Transverse colon (tissue), 4 donors: ENCODE measurements around the gene ASB11.

ENCODE experiments used
- EP300 ChIP-seq: sonication (generic); formaldehyde crosslinking; IDR thresholded peaks from one replicate; pipeline ENCODE4 v1.6.1; 2017; ENCODE audit warnings: antibody characterized with exemption, low read depth
- POLR2AphosphoS5 ChIP-seq, 3 donors: sonication (generic); formaldehyde crosslinking; IDR thresholded peaks; one replicate each; pipeline ENCODE4 v1.6.1; 2016; ENCODE audit warnings: antibody characterized with exemption in 3 of 3
- TF ChIP-seq, protein P1 (sequence below), 5 experiments: fragments of 200-600 bp in 3 of 5; fragments of 450-650 bp in 2 of 5; sonication (generic) in 3 of 5; IDR thresholded peaks; 1 replicate in 2 of 5; 2 replicates in 3 of 5; pipeline ENCODE4 v1.5.1; 2016 to 2017; ENCODE audit warnings: antibody characterized with exemption in 5 of 5, inconsistent platforms in 3 of 5, mild to moderate bottlenecking in 2 of 5, moderate library complexity in 1 of 5

DNA sequence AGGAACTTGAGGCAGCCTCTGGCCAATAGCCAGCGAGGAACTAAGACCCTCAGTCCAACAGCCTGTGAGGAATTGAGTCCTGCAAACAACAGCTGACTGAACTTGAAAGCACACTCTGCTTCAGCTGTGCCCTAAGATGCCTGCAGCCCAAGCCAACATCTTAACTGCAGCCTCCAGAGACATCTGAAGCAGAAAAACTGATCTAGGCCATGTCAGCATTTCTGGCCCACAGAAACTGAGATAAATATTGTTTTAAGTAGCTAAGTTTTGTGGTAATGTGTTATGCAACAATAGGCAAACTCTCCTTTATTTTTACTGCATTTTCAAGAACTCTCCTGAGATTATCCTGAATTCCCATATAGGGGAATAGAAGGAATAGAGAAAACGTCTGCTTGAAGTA is 44.3 kb upstream of the ASB11 start:
- TF ChIP-seq POLR2AphosphoS5 (IDR thresholded peaks at IDR 0.05): no peak
- TF ChIP-seq EP300: no peak
- TF ChIP-seq, protein P1, sequence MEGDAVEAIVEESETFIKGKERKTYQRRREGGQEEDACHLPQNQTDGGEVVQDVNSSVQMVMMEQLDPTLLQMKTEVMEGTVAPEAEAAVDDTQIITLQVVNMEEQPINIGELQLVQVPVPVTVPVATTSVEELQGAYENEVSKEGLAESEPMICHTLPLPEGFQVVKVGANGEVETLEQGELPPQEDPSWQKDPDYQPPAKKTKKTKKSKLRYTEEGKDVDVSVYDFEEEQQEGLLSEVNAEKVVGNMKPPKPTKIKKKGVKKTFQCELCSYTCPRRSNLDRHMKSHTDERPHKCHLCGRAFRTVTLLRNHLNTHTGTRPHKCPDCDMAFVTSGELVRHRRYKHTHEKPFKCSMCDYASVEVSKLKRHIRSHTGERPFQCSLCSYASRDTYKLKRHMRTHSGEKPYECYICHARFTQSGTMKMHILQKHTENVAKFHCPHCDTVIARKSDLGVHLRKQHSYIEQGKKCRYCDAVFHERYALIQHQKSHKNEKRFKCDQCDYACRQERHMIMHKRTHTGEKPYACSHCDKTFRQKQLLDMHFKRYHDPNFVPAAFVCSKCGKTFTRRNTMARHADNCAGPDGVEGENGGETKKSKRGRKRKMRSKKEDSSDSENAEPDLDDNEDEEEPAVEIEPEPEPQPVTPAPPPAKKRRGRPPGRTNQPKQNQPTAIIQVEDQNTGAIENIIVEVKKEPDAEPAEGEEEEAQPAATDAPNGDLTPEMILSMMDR (IDR thresholded peaks at IDR 0.05): no peak
